ENCODE measurements around the gene ELL.

Gene ELL

DNA sequence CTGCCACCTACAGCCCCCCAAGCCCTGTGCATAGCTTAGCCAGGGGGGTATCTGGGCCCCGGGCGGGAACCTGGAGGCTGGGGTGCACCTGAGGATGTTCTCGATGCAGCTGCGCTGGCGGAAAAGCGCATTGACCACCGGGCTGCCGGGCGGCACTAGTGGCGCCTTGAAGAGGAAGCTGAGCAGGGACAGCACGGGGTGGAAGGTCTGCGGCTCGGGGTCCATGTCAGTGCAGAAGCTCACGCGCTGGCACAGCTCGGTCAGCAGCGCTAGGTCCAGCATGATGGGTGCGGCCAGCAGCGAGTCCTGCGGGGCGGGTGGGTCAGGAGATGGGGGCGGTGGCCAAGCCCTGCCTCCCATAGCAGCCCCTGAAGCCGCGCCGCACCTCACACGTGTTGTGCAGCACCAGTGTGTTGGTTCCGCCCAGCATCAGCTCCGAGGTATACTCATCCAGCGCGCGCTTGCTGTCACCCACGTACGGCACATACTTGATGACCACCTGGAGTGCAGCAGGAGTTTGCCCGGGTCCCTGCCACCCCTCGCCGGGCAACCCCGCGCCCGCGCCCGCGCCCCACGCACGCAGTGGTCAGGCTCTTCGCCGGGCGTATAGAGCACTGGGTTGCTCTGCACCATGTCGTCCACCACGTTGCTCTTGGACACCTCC lies 86.6 kb downstream of the ELL start (continued):
- TF ChIP-seq ZNF565 (CRISPR knock-in tag; conservative IDR thresholded peaks at IDR 0.05; ENCODE audit: low read depth) (no peak), TOX (CRISPR knock-in tag; IDR thresholded peaks at IDR 0.05; ENCODE audit: borderline replicate concordance) (no peak), ISL1 (CRISPR knock-in tag; IDR thresholded peaks at IDR 0.05) (no peak), ZNF8 (CRISPR knock-in tag; IDR thresholded peaks at IDR 0.05) (no peak), RARB (CRISPR knock-in tag; IDR thresholded peaks at IDR 0.05) (no peak)

DNA sequence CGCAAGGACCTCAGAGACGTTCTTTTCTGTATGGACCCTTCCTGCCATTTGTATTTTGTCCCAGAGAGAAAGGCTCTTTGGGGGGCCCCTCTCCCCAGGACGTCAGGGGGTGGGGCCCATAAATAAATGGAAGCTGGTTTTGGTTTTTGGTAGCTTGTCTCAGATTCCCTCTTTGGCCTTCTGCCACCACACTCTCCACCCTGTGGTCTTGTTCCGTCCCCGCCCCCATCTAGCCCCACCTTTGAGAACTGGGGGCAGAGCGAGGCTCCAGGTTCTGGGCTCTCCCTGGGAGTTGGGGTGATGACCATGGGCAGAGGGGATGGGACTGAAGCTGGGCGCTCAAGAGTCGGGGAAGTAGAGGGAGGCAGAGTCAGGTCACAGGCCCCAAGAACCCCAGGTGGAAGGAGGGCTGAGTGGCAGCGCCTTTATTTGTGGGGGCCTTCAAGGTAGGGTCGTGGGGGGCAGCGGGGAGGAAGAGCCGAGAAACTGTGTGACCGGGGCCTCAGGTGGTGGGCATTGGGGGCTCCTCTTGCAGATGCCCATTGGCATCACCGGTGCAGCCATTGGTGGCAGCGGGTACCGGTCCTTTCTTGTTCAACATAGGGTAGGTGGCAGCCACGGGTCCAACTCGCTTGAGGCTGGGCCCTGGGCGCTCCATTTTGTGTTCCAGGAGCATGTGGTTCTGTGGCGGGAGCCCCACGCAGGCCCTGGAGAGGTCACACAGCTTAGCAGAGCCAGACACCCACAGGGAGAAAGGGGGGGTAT lies 87.3 kb downstream of the ELL start:
- TF ChIP-seq, protein P1, sequence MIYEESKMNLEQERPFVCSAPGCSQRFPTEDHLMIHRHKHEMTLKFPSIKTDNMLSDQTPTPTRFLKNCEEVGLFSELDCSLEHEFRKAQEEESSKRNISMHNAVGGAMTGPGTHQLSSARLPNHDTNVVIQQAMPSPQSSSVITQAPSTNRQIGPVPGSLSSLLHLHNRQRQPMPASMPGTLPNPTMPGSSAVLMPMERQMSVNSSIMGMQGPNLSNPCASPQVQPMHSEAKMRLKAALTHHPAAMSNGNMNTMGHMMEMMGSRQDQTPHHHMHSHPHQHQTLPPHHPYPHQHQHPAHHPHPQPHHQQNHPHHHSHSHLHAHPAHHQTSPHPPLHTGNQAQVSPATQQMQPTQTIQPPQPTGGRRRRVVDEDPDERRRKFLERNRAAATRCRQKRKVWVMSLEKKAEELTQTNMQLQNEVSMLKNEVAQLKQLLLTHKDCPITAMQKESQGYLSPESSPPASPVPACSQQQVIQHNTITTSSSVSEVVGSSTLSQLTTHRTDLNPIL (CRISPR knock-in tag; IDR thresholded peaks at IDR 0.05; ENCODE audit: low read depth): no peak
- no peak for TF ChIP-seq PPARA (CRISPR knock-in tag; IDR thresholded peaks at IDR 0.05; ENCODE audit: borderline replicate concordance)
- TF ChIP-seq RARB (CRISPR knock-in tag; IDR thresholded peaks at IDR 0.05): no peak
- TF ChIP-seq CSDC2 (CRISPR knock-in tag; IDR thresholded peaks at IDR 0.05): no peak
- TF ChIP-seq TCF4 (CRISPR knock-in tag; IDR thresholded peaks at IDR 0.05; ENCODE audit: borderline replicate concordance): no peak
- no peak for TF ChIP-seq ZNF565 (CRISPR knock-in tag; conservative IDR thresholded peaks at IDR 0.05; ENCODE audit: low read depth)
- no peak for TF ChIP-seq BACH2 (CRISPR knock-in tag; IDR thresholded peaks at IDR 0.05; ENCODE audit: borderline replicate concordance)
- TF ChIP-seq ESRRG (CRISPR knock-in tag; IDR thresholded peaks at IDR 0.05): no peak
- TF ChIP-seq, protein P2, sequence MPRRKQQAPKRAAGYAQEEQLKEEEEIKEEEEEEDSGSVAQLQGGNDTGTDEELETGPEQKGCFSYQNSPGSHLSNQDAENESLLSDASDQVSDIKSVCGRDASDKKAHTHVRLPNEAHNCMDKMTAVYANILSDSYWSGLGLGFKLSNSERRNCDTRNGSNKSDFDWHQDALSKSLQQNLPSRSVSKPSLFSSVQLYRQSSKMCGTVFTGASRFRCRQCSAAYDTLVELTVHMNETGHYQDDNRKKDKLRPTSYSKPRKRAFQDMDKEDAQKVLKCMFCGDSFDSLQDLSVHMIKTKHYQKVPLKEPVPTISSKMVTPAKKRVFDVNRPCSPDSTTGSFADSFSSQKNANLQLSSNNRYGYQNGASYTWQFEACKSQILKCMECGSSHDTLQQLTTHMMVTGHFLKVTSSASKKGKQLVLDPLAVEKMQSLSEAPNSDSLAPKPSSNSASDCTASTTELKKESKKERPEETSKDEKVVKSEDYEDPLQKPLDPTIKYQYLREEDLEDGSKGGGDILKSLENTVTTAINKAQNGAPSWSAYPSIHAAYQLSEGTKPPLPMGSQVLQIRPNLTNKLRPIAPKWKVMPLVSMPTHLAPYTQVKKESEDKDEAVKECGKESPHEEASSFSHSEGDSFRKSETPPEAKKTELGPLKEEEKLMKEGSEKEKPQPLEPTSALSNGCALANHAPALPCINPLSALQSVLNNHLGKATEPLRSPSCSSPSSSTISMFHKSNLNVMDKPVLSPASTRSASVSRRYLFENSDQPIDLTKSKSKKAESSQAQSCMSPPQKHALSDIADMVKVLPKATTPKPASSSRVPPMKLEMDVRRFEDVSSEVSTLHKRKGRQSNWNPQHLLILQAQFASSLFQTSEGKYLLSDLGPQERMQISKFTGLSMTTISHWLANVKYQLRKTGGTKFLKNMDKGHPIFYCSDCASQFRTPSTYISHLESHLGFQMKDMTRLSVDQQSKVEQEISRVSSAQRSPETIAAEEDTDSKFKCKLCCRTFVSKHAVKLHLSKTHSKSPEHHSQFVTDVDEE (CRISPR knock-in tag; IDR thresholded peaks at IDR 0.05): no peak
- TF ChIP-seq, protein P3, sequence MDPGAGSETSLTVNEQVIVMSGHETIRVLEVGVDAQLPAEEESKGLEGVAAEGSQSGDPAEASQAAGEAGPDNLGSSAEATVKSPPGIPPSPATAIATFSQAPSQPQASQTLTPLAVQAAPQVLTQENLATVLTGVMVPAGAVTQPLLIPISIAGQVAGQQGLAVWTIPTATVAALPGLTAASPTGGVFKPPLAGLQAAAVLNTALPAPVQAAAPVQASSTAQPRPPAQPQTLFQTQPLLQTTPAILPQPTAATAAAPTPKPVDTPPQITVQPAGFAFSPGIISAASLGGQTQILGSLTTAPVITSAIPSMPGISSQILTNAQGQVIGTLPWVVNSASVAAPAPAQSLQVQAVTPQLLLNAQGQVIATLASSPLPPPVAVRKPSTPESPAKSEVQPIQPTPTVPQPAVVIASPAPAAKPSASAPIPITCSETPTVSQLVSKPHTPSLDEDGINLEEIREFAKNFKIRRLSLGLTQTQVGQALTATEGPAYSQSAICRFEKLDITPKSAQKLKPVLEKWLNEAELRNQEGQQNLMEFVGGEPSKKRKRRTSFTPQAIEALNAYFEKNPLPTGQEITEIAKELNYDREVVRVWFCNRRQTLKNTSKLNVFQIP (CRISPR knock-in tag; IDR thresholded peaks at IDR 0.05; ENCODE audit: borderline replicate concordance, low read depth): no peak
- TF ChIP-seq ZFP30 (CRISPR knock-in tag; IDR thresholded peaks at IDR 0.05): no peak
- TF ChIP-seq ISL1 (CRISPR knock-in tag; IDR thresholded peaks at IDR 0.05): no peak
- no peak for TF ChIP-seq ZC3H10 (CRISPR knock-in tag; IDR thresholded peaks at IDR 0.05)
- no peak for TF ChIP-seq ZNF8 (CRISPR knock-in tag; IDR thresholded peaks at IDR 0.05)
- TF ChIP-seq OSR1 (CRISPR knock-in tag; IDR thresholded peaks at IDR 0.05): no peak
- no peak for TF ChIP-seq ZNF70 (CRISPR knock-in tag; IDR thresholded peaks at IDR 0.05)
- TF ChIP-seq TOX (CRISPR knock-in tag; IDR thresholded peaks at IDR 0.05; ENCODE audit: borderline replicate concordance): no peak
- TF ChIP-seq SNAI2 (CRISPR knock-in tag; IDR thresholded peaks at IDR 0.05): no peak
- TF ChIP-seq ZFP3 (CRISPR knock-in tag; IDR thresholded peaks at IDR 0.05): no peak
- TF ChIP-seq, protein P4, sequence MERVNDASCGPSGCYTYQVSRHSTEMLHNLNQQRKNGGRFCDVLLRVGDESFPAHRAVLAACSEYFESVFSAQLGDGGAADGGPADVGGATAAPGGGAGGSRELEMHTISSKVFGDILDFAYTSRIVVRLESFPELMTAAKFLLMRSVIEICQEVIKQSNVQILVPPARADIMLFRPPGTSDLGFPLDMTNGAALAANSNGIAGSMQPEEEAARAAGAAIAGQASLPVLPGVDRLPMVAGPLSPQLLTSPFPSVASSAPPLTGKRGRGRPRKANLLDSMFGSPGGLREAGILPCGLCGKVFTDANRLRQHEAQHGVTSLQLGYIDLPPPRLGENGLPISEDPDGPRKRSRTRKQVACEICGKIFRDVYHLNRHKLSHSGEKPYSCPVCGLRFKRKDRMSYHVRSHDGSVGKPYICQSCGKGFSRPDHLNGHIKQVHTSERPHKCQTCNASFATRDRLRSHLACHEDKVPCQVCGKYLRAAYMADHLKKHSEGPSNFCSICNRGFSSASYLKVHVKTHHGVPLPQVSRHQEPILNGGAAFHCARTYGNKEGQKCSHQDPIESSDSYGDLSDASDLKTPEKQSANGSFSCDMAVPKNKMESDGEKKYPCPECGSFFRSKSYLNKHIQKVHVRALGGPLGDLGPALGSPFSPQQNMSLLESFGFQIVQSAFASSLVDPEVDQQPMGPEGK (CRISPR knock-in tag; IDR thresholded peaks at IDR 0.05; ENCODE audit: borderline replicate concordance): no peak
- no peak for ATAC-seq

DNA sequence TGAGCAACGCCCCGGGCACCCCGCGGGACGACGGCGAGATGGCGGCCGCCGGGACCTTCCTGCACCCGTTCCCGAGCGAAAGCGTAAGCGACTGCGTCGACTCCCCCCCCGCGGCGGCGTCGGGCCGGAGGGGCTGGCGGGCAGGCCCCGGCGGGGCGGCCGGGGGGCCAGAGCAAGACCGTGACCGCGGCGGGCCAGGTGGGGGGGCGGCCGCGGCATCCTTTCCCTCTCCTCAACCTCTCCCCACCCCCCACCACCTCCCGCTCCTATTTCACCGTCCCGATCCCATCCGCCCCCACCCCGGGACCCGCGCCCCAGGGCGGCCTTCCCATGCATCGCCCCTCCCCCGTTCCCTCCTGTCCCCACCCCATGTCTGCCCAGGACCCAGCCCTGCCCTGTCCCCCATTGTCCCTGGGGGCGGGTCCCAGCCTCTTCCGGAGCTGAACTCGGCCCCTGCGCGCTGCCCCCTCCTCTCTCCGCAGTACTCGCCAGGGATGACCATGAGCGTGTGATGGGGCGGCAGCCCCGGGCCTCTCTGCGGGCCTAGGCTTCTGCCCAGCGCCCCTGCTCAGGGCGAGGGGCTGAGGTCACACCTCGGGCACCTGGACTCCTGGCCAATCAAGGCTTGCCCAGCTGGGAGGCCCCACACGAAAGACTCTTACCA lies 88.0 kb downstream of the ELL start:
- peak; percentile 76; the same call in 1 of the 2 replicates for TF ChIP-seq GLIS3 (CRISPR knock-in tag; IDR thresholded peaks at IDR 0.05)
- 0 out of 2 replicates have a peak, but pooled peaks have one; percentile 23 for TF ChIP-seq ZC3H10 (CRISPR knock-in tag; IDR thresholded peaks at IDR 0.05)
- TF ChIP-seq, protein P1 (CRISPR knock-in tag; IDR thresholded peaks at IDR 0.05; ENCODE audit: low read depth): no peak
- ATAC-seq: no peak

Data from SK-N-SH treated with all-trans-retinoic acid at 6 μM for 48 hours (cell line).